Mesothelial cell of epicardium (in vitro differentiated cells): Measurements from ENCODE around the gene OXSR1. TPM values are rescaled to one million over a fixed set of nuclear protein-coding genes. Genes with fewer than 3 reads are reported as not detected.

Experiments used
- DNase-seq, 2 experiments: peaks; one replicate each; pipeline ENCODE4 v3.0.0; 2021; ENCODE audit warnings: low spot score in 2 of 2; ENCODE audit not compliant: unreplicated experiment in 2 of 2
- H3K27ac Mint-ChIP-seq: 2 replicates; pipeline ENCODE4 v1.8.0; 2021; ENCODE audit warnings: mixed read lengths
- H3K27me3 Mint-ChIP-seq: 2 replicates; pipeline ENCODE4 v1.8.0; 2021; ENCODE audit warnings: low read depth, mixed read lengths
- H3K36me3 Mint-ChIP-seq: 2 replicates; pipeline ENCODE4 v1.8.0; 2021; ENCODE audit warnings: mixed read lengths
- H3K4me1 Mint-ChIP-seq: 2 replicates; pipeline ENCODE4 v1.8.0; 2021; ENCODE audit warnings: mixed read lengths
- H3K4me3 Mint-ChIP-seq: 2 replicates; pipeline ENCODE4 v1.8.0; 2021; ENCODE audit warnings: mild to moderate bottlenecking, moderate library complexity, mixed read lengths
- H3K9me3 Mint-ChIP-seq: 2 replicates; pipeline ENCODE4 v1.8.0; 2021; ENCODE audit warnings: mixed read lengths
- CTCF ChIP-seq: fragments of 200-600 bp; sonication (generic); IDR thresholded peaks from one replicate; pipeline ENCODE4 v1.5.0; 2021; ENCODE audit warnings: antibody characterized with exemption; ENCODE audit not compliant: unreplicated experiment
- total RNA-seq: library from RNA; stranded (reverse); gene quantifications from 3 replicates; pipeline ENCODE4 v1.2.1, GENCODE V29; 2021

The OXSR1 gene
- total RNA-seq, 1 donor from 2014 or later: 42.6 TPM

GRCh38 chr3:38268522-38268921 is 103.2 kb downstream of the OXSR1 start:
- H3K27me3 Mint-ChIP-seq: no peaks in the 10 kb centered on the region
- no peaks in the 10 kb centered on the region for H3K36me3 Mint-ChIP-seq
- no peak for TF ChIP-seq CTCF
- no peak for DNase-seq
- no peak overlapping the region for H3K27ac Mint-ChIP-seq
- no peak overlapping the region for H3K4me3 Mint-ChIP-seq
- H3K4me1 Mint-ChIP-seq: peaks cover 3% of the 10 kb centered on the region
- no peaks in the 10 kb centered on the region for H3K9me3 Mint-ChIP-seq

- no peak overlapping the region for H3K27ac Mint-ChIP-seq
Observed at GRCh38 chr3:38270606-38271005, 105.3 kb downstream of the OXSR1 start.

GRCh38 chr3:38271553-38271952 is 106.2 kb downstream of the OXSR1 start:
- no peak for TF ChIP-seq CTCF
- Mint-ChIP-seq H3K27ac (no peak overlapping the region), H3K9me3 (no peaks in the 10 kb centered on the region), H3K27me3 (no peaks in the 10 kb centered on the region), H3K36me3 (no peaks in the 10 kb centered on the region), H3K4me3 (no peak overlapping the region), H3K4me1 (peaks cover 3% of the 10 kb centered on the region)
- no peak for DNase-seq

More at GRCh38 chr3:38270606-38271005, 105.3 kb downstream of the OXSR1 start:
- no peak for TF ChIP-seq CTCF
- no peaks in the 10 kb centered on the region for H3K27me3 Mint-ChIP-seq
- H3K4me3 Mint-ChIP-seq: no peak overlapping the region
- DNase-seq: no peak
- no peaks in the 10 kb centered on the region for H3K36me3 Mint-ChIP-seq
- H3K4me1 Mint-ChIP-seq: peaks cover 3% of the 10 kb centered on the region
- no peaks in the 10 kb centered on the region for H3K9me3 Mint-ChIP-seq

- no peaks in the 10 kb centered on the region for H3K27me3 Mint-ChIP-seq
- no peak for TF ChIP-seq CTCF
- no peaks in the 10 kb centered on the region for H3K9me3 Mint-ChIP-seq
- no peak for DNase-seq
- peaks cover 5% of the 10 kb centered on the region for H3K36me3 Mint-ChIP-seq
- H3K4me3 Mint-ChIP-seq: no peak overlapping the region
- peaks cover 3% of the 10 kb centered on the region for H3K4me1 Mint-ChIP-seq
- H3K27ac Mint-ChIP-seq: no peak overlapping the region
Observed at GRCh38 chr3:38274864-38275649, 109.7 kb downstream of the OXSR1 start.

GRCh38 chr3:38275658-38276057 is 110.3 kb downstream of the OXSR1 start:
- DNase-seq: no peak
- Mint-ChIP-seq H3K9me3 (no peaks in the 10 kb centered on the region), H3K4me3 (no peak overlapping the region), H3K27ac (no peak overlapping the region), H3K36me3 (peaks cover 5% of the 10 kb centered on the region), H3K27me3 (no peaks in the 10 kb centered on the region), H3K4me1 (peaks cover 2% of the 10 kb centered on the region)
- no peak for TF ChIP-seq CTCF
